GM10248 (cell line): ENCODE measurements around the gene RPL10.

Source experiments
- CTCF ChIA-PET: fragments of 300-600 bp; sonication (Branson Sonifier 250); formaldehyde crosslinking; extraction: SDS; loops from one replicate; lab custom pipeline; 2021; ENCODE audit warnings: antibody characterized with exemption; lab: Yijun Ruan, JAX
- POLR2A ChIA-PET: fragments of 350-650 bp; sonication (Branson Sonifier 250); formaldehyde crosslinking; extraction: SDS; loops from one replicate; lab custom pipeline; 2020; ENCODE audit warnings: antibody characterized with exemption; lab: Yijun Ruan, JAX
- DNase-seq: peaks from one replicate; pipeline ENCODE4 v3.0.0; 2012; ENCODE audit errors: extremely low spot score
- CTCF ChIP-seq: IDR thresholded peaks from 2 replicates; pipeline ENCODE4 v1.5.1; 2012; ENCODE audit warnings: mild to moderate bottlenecking, low read depth; ENCODE audit errors: extremely low read depth, missing control alignments, control extremely low read depth

RPL10 gene

GRCh38 chrX:154413142-154413541 is 15.0 kb downstream of the RPL10 start:
- POLR2A ChIA-PET = no interaction called here
- CTCF ChIA-PET = no interaction called here

GRCh38 chrX:154417157-154417556 is 19.0 kb downstream of the RPL10 start:
- ChIA-PET POLR2A (no interaction called here), CTCF (no interaction called here)
- DNase-seq = no peak
- no peak for TF ChIP-seq CTCF

More at GRCh38 chrX:154413142-154413541, 15.0 kb downstream of the RPL10 start:
- DNase-seq = no peak
- TF ChIP-seq CTCF = no peak

DNA sequence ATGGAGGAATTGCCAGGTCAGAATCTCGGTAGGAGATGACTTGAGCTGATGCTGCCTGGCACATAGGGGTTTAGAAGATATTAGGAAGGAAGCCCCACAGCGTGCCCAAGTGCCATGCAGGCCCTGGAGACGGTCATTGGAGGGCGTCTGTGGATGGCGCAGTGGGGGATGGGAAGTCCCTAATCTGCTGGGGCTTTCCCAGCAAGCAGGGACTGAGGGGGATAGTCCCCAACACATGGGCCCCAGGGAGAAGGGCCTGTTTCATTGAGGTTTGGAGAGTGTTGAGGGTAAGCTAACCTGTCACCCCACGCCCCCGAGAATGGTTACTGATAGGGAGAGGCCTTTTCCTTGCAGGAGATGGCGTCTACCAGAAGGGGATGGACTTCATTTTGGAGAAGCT is 21.0 kb downstream of the RPL10 start:
- ChIA-PET POLR2A (no interaction called here), CTCF (interaction anchor here (0.7 kb wide), 1 partner anchor 116 kb away, joined by 3 read pairs; no protein-coding TSS in a partner anchor)
- no peak for DNase-seq
- no peak for TF ChIP-seq CTCF

DNA sequence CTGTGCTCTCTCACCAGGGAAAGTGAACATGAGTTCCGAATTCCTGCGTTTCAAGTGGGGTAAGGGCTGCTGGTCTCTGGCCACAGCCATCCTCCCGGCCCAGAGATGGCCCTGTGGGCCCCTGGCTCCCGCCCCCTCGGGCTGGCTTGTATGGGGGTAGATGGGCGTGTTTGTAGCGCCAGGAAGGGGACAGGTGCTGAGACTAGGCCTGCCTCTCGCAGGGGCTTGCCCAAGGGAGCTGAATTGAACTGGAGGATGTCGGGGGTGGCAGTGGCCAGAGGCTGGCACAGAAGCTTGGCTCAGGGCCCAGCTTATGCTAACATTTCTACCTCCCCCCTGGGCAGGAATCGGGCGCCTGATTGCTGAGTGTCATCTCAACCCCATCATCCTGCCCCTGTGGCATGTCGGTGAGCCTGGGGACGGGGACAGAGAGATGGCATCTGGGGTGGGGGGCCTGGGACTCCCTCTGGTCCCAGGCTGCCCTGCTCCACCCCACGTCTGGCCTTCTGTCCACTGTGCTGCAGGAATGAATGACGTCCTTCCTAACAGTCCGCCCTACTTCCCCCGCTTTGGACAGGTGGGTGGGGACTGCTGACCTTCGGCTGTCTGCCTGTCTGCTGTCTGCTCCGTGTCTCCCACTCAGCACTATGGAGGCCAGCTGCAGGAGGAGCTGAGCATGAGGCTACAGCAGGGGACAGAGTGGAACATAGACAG is 21.7 kb downstream of the RPL10 start:
- POLR2A ChIA-PET = no interaction called here
- no peak for TF ChIP-seq CTCF
- CTCF ChIA-PET = interaction anchor here (1.0 to 1.2 kb wide), 2 partner anchors 21 to 406 kb away, joined by 3 read pairs; no protein-coding TSS in a partner anchor
- no peak for DNase-seq

GRCh38 chrX:154420402-154420756 is 22.2 kb downstream of the RPL10 start:
- ChIA-PET POLR2A (no interaction called here), CTCF (interaction anchor here (1.0 to 1.2 kb wide), 2 partner anchors 21 to 406 kb away, joined by 3 read pairs; no protein-coding TSS in a partner anchor)
- TF ChIP-seq CTCF = no peak
- no peak for DNase-seq

- no peak for DNase-seq
- ChIA-PET CTCF (interaction anchor here (1.0 to 2.7 kb wide), 2 partner anchors 12 to 100 kb away, joined by 4 to 7 read pairs; no protein-coding TSS in a partner anchor), POLR2A (no interaction called here)
- TF ChIP-seq CTCF = no peak
Observed at GRCh38 chrX:154426916-154427770, 29.0 kb downstream of the RPL10 start.
